Liver (tissue), 9 donors: Measurements from ENCODE around the gene RSU1. TPM values are rescaled to one million over a fixed set of nuclear protein-coding genes. Genes with fewer than 3 reads are reported as not detected.

ENCODE experiments used
- DNase-seq: peaks from one replicate; pipeline ENCODE4 v3.0.0-alpha.2; 2017; ENCODE audit warnings: low spot score
- H3K27ac ChIP-seq, 2 donors: one replicate each; pipeline ENCODE4 v1.7.0; 2013; ENCODE audit warnings: inconsistent platforms in 2 of 2, low read length in 2 of 2, control low read depth in 1 of 2, low read depth in 1 of 2, mild to moderate bottlenecking in 1 of 2
- H3K27me3 ChIP-seq, 4 donors: one replicate each; pipeline versions ENCODE4 v1.6.1 to v1.7.0; 2013; ENCODE audit warnings: low read length in 3 of 4, inconsistent platforms in 1 of 4, mild to moderate bottlenecking in 1 of 4, moderate library complexity in 1 of 4; ENCODE audit not compliant: control insufficient read depth in 4 of 4, insufficient read depth in 4 of 4
- H3K36me3 ChIP-seq, 4 donors: one replicate each; pipeline versions ENCODE4 v1.6.1 to v1.7.0; 2013; ENCODE audit warnings: low read length in 3 of 4, mild to moderate bottlenecking in 3 of 4, low read depth in 1 of 4, moderate library complexity in 1 of 4; ENCODE audit not compliant: control insufficient read depth in 4 of 4, insufficient read depth in 3 of 4
- H3K4me1 ChIP-seq, 4 donors: one replicate each; pipeline versions ENCODE4 v1.6.1 to v1.7.0; 2013; ENCODE audit warnings: low read length in 3 of 4, mild to moderate bottlenecking in 3 of 4, moderate library complexity in 1 of 4; ENCODE audit not compliant: control insufficient read depth in 4 of 4, insufficient read depth in 4 of 4
- H3K4me3 ChIP-seq, 3 donors: one replicate each; pipeline versions ENCODE4 v1.6.1 to v1.7.0; 2013; ENCODE audit warnings: low read length in 3 of 3, control low read depth in 1 of 3, low read depth in 1 of 3, mild to moderate bottlenecking in 1 of 3
- H3K9ac ChIP-seq, 2 donors: one replicate each; pipeline ENCODE4 v1.7.0; 2013; ENCODE audit warnings: low read length in 2 of 2, mild to moderate bottlenecking in 2 of 2, moderate library complexity in 2 of 2, control low read depth in 1 of 2, low read depth in 1 of 2
- H3K9me3 ChIP-seq, 4 donors: one replicate each; pipeline versions ENCODE4 v1.6.1 to v1.7.0; 2013; ENCODE audit warnings: low read length in 3 of 4; ENCODE audit not compliant: control insufficient read depth in 4 of 4
- EGR1 ChIP-seq, 2 donors: IDR thresholded peaks; 2 replicates each; pipeline ENCODE4 v1.6.1; 2016 to 2018; ENCODE audit warnings: antibody characterized with exemption in 2 of 2, low read depth in 2 of 2
- FOXA1 ChIP-seq: IDR thresholded peaks from 2 replicates; pipeline ENCODE4 v1.6.1; 2016; ENCODE audit warnings: antibody characterized with exemption
- FOXA2 ChIP-seq: IDR thresholded peaks from 2 replicates; pipeline ENCODE4 v1.6.1; 2016; ENCODE audit warnings: antibody characterized with exemption
- GABPA ChIP-seq, 2 donors: IDR thresholded peaks in 1 of 2; conservative IDR thresholded peaks in 1 of 2; 2 replicates each; pipeline ENCODE4 v1.6.1; 2016; ENCODE audit warnings: antibody characterized with exemption in 2 of 2, mild to moderate bottlenecking in 1 of 2, moderate library complexity in 1 of 2
- HNF4A ChIP-seq, 2 donors: conservative IDR thresholded peaks; 2 replicates each; pipeline ENCODE4 v1.6.1; 2016; ENCODE audit warnings: antibody characterized with exemption in 2 of 2, mild to moderate bottlenecking in 2 of 2
- HNF4G ChIP-seq: IDR thresholded peaks from 2 replicates; pipeline ENCODE4 v1.6.1; 2016; ENCODE audit warnings: antibody characterized with exemption
- JUND ChIP-seq, 2 donors: IDR thresholded peaks; 2 replicates each; pipeline ENCODE4 v1.6.1; 2016; ENCODE audit warnings: antibody characterized with exemption in 2 of 2
- MAX ChIP-seq: IDR thresholded peaks from 2 replicates; pipeline ENCODE4 v1.6.1; 2016; ENCODE audit warnings: antibody characterized with exemption
- NR2F2 ChIP-seq: IDR thresholded peaks from 2 replicates; pipeline ENCODE4 v1.6.1; 2016; ENCODE audit warnings: antibody characterized with exemption
- RAD21 ChIP-seq, 2 donors: IDR thresholded peaks; 2 replicates each; pipeline ENCODE4 v1.6.1; 2016; ENCODE audit warnings: antibody characterized with exemption in 2 of 2, mild to moderate bottlenecking in 2 of 2
- RXRA ChIP-seq, 2 donors: IDR thresholded peaks; 2 replicates each; pipeline ENCODE4 v1.6.1; 2017 to 2018; ENCODE audit warnings: antibody characterized with exemption in 2 of 2, mild to moderate bottlenecking in 1 of 2
- SP1 ChIP-seq: IDR thresholded peaks from 2 replicates; pipeline ENCODE4 v1.6.1; 2018; ENCODE audit warnings: antibody characterized with exemption, mild to moderate bottlenecking
- TAF1 ChIP-seq: conservative IDR thresholded peaks from 2 replicates; pipeline ENCODE4 v1.6.1; 2016; ENCODE audit warnings: antibody characterized with exemption, mild to moderate bottlenecking
- YY1 ChIP-seq: IDR thresholded peaks from 2 replicates; pipeline ENCODE4 v1.6.1; 2016; ENCODE audit warnings: antibody characterized with exemption, mild to moderate bottlenecking
- WGBS: extraction: QIAGEN DNeasy Blood & Tissue Kit; methylation state at CpG from one replicate; pipeline ENCODE4 v1.1.7; 2013; 5-methylcytosine and 5-hydroxymethylcytosine counted together
- polyA plus RNA-seq, 2 donors: library from polyadenylated mRNA; stranded (reverse) in 1 of 2; unstranded in 1 of 2; fragments of 200-250 nt in 1 of 2; fragments of >200 nt in 1 of 2; fragmentation: Nextera tagmentation in 1 of 2; extraction: Ambion mirVana in 1 of 2; gene quantifications; one replicate each; pipeline versions ENCODE4 v1.2.1 to v1.2.3, GENCODE V29; 2013 to 2015
- total RNA-seq, 2 donors: library from RNA; depleted of rRNA; stranded (reverse); fragments of >200 nt; gene quantifications; one replicate each; pipeline ENCODE4 v1.2.3, GENCODE V29; 2014
- TF ChIP-seq, protein P1 (sequence below): IDR thresholded peaks from 2 replicates; pipeline ENCODE4 v1.6.1; 2016; ENCODE audit warnings: antibody characterized with exemption
- TF ChIP-seq, protein P2 (sequence below): IDR thresholded peaks from 2 replicates; pipeline ENCODE4 v1.6.1; 2016; ENCODE audit warnings: antibody characterized with exemption, mild to moderate bottlenecking
- TF ChIP-seq, protein P3 (sequence below): fragments of 150-350 bp; IDR thresholded peaks from 2 replicates; pipeline ENCODE4 v1.5.1; 2017; ENCODE audit warnings: improper control_type of control experiment, low read depth, low read length; ENCODE audit not compliant: missing input control
- TF ChIP-seq, protein P4 (sequence below): IDR thresholded peaks from 2 replicates; pipeline ENCODE4 v1.6.1; 2016; ENCODE audit warnings: antibody characterized with exemption
- donor health status: healthy.
- donor health status: healthy.
- donor health status: healthy.
- donor health status: healthy.
- donor health status: healthy.

Gene RSU1
- total and polyA plus RNA-seq, 4 donors, result 19.2 to 38.2 (median 28.0) TPM

- 85% methylated on average over 5 of the region's 5 CpGs for WGBS
- H3K9me3 ChIP-seq, result no peaks in the 10 kb centered on the region
- H3K36me3 ChIP-seq, result no peaks in the 10 kb centered on the region
- H3K9ac ChIP-seq, result no peak overlapping the region
- no peaks in the 10 kb centered on the region for H3K4me1 ChIP-seq
- no peaks in the 10 kb centered on the region for H3K27me3 ChIP-seq
- DNase-seq, result no peak
- TF ChIP-seq EGR1 (IDR thresholded peaks at IDR 0.05; ENCODE audit: low read depth in 2 of 2) (no peak), GABPA (IDR thresholded peaks at IDR 0.05 in 1 of 2, conservative IDR thresholded peaks at IDR 0.05 in 1 of 2) (no peak), RXRA (IDR thresholded peaks at IDR 0.05) (no peak), TAF1 (no peak), YY1 (no peak), NR2F2 (no peak), SP1 (no peak), HNF4G (no peak), HNF4A (conservative IDR thresholded peaks at IDR 0.05) (no peak), FOXA2 (no peak), FOXA1 (no peak), MAX (no peak), JUND (IDR thresholded peaks at IDR 0.05) (no peak), RAD21 (IDR thresholded peaks at IDR 0.05) (no peak)
- TF ChIP-seq, protein P1, sequence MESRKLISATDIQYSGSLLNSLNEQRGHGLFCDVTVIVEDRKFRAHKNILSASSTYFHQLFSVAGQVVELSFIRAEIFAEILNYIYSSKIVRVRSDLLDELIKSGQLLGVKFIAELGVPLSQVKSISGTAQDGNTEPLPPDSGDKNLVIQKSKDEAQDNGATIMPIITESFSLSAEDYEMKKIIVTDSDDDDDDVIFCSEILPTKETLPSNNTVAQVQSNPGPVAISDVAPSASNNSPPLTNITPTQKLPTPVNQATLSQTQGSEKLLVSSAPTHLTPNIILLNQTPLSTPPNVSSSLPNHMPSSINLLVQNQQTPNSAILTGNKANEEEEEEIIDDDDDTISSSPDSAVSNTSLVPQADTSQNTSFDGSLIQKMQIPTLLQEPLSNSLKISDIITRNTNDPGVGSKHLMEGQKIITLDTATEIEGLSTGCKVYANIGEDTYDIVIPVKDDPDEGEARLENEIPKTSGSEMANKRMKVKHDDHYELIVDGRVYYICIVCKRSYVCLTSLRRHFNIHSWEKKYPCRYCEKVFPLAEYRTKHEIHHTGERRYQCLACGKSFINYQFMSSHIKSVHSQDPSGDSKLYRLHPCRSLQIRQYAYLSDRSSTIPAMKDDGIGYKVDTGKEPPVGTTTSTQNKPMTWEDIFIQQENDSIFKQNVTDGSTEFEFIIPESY, result no peak
- TF ChIP-seq, protein P2, sequence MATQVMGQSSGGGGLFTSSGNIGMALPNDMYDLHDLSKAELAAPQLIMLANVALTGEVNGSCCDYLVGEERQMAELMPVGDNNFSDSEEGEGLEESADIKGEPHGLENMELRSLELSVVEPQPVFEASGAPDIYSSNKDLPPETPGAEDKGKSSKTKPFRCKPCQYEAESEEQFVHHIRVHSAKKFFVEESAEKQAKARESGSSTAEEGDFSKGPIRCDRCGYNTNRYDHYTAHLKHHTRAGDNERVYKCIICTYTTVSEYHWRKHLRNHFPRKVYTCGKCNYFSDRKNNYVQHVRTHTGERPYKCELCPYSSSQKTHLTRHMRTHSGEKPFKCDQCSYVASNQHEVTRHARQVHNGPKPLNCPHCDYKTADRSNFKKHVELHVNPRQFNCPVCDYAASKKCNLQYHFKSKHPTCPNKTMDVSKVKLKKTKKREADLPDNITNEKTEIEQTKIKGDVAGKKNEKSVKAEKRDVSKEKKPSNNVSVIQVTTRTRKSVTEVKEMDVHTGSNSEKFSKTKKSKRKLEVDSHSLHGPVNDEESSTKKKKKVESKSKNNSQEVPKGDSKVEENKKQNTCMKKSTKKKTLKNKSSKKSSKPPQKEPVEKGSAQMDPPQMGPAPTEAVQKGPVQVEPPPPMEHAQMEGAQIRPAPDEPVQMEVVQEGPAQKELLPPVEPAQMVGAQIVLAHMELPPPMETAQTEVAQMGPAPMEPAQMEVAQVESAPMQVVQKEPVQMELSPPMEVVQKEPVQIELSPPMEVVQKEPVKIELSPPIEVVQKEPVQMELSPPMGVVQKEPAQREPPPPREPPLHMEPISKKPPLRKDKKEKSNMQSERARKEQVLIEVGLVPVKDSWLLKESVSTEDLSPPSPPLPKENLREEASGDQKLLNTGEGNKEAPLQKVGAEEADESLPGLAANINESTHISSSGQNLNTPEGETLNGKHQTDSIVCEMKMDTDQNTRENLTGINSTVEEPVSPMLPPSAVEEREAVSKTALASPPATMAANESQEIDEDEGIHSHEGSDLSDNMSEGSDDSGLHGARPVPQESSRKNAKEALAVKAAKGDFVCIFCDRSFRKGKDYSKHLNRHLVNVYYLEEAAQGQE, result no peak
- TF ChIP-seq, protein P3, sequence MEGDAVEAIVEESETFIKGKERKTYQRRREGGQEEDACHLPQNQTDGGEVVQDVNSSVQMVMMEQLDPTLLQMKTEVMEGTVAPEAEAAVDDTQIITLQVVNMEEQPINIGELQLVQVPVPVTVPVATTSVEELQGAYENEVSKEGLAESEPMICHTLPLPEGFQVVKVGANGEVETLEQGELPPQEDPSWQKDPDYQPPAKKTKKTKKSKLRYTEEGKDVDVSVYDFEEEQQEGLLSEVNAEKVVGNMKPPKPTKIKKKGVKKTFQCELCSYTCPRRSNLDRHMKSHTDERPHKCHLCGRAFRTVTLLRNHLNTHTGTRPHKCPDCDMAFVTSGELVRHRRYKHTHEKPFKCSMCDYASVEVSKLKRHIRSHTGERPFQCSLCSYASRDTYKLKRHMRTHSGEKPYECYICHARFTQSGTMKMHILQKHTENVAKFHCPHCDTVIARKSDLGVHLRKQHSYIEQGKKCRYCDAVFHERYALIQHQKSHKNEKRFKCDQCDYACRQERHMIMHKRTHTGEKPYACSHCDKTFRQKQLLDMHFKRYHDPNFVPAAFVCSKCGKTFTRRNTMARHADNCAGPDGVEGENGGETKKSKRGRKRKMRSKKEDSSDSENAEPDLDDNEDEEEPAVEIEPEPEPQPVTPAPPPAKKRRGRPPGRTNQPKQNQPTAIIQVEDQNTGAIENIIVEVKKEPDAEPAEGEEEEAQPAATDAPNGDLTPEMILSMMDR, result no peak
- TF ChIP-seq, protein P4, sequence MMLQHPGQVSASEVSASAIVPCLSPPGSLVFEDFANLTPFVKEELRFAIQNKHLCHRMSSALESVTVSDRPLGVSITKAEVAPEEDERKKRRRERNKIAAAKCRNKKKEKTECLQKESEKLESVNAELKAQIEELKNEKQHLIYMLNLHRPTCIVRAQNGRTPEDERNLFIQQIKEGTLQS, result no peak
- H3K27ac ChIP-seq, result no peak overlapping the region
- H3K4me3 ChIP-seq, result no peak overlapping the region
These were observed 165.1 kb downstream of the RSU1 start for GRCh38 chr10:16652154-16652553.
